Measurements from ENCODE around the gene NCF2.

The NCF2 gene

GRCh38 chr1:183553331-183553730, 36.9 kb downstream of the NCF2 start:
- in situ Hi-C loops (cut with MboI; ENCODE audit: low sequenced_read_pairs): no loop called here

GRCh38 chr1:183552891-183553290, 37.4 kb downstream of the NCF2 start:
- in situ Hi-C loops (cut with MboI; ENCODE audit: low sequenced_read_pairs): no loop called here

- in situ Hi-C loops (cut with MboI; ENCODE audit: low sequenced_read_pairs): no loop called here
Measured at GRCh38 chr1:183552441-183552840, 37.8 kb downstream of the NCF2 start.

GRCh38 chr1:183551924-183552323, 38.3 kb downstream of the NCF2 start:
- in situ Hi-C loops (cut with MboI; ENCODE audit: low sequenced_read_pairs): no loop called here

GRCh38 chr1:183550915-183551314, 39.3 kb downstream of the NCF2 start:
- in situ Hi-C loops (cut with MboI; ENCODE audit: low sequenced_read_pairs): no loop called here

- in situ Hi-C loops (cut with MboI; ENCODE audit: low sequenced_read_pairs): no loop called here
Measured at GRCh38 chr1:183548116-183548515, 42.1 kb downstream of the NCF2 start.

- in situ Hi-C loops (cut with MboI; ENCODE audit: low sequenced_read_pairs): no loop called here
Measured at GRCh38 chr1:183546427-183546826, 43.8 kb downstream of the NCF2 start.

GRCh38 chr1:183544598-183545297, 45.5 kb downstream of the NCF2 start:
- in situ Hi-C loops (cut with MboI; ENCODE audit: low sequenced_read_pairs): no loop called here

GRCh38 chr1:183543619-183544204, 46.5 kb downstream of the NCF2 start:
- in situ Hi-C loops (cut with MboI; ENCODE audit: low sequenced_read_pairs): no loop called here

- in situ Hi-C loops (cut with MboI; ENCODE audit: low sequenced_read_pairs): no loop called here
Measured at GRCh38 chr1:183537405-183537804, 52.9 kb downstream of the NCF2 start.

- in situ Hi-C loops (cut with MboI; ENCODE audit: low sequenced_read_pairs): no loop called here
Measured at GRCh38 chr1:183533617-183534174, 56.6 kb downstream of the NCF2 start.

- in situ Hi-C loops (cut with MboI; ENCODE audit: low sequenced_read_pairs): no loop called here
Measured at GRCh38 chr1:183528577-183528976, 61.7 kb downstream of the NCF2 start.

- in situ Hi-C loops (cut with MboI; ENCODE audit: low sequenced_read_pairs): no loop called here
Measured at GRCh38 chr1:183522104-183522503, 68.2 kb downstream of the NCF2 start.

GRCh38 chr1:183520379-183520778, 69.9 kb downstream of the NCF2 start:
- in situ Hi-C loops (cut with MboI; ENCODE audit: low sequenced_read_pairs): no loop called here

GRCh38 chr1:183517401-183517800, 72.9 kb downstream of the NCF2 start:
- in situ Hi-C loops (cut with MboI; ENCODE audit: low sequenced_read_pairs): no loop called here

GRCh38 chr1:183516725-183517124, 73.5 kb downstream of the NCF2 start:
- in situ Hi-C loops (cut with MboI; ENCODE audit: low sequenced_read_pairs): no loop called here

- in situ Hi-C loops (cut with MboI; ENCODE audit: low sequenced_read_pairs): no loop called here
Measured at GRCh38 chr1:183515002-183515689, 75.1 kb downstream of the NCF2 start.

GRCh38 chr1:183514235-183514634, 76.0 kb downstream of the NCF2 start:
- in situ Hi-C loops (cut with MboI; ENCODE audit: low sequenced_read_pairs): no loop called here

- in situ Hi-C loops (cut with MboI; ENCODE audit: low sequenced_read_pairs): no loop called here
Measured at GRCh38 chr1:183512450-183512849, 77.8 kb downstream of the NCF2 start.

- in situ Hi-C loops (cut with MboI; ENCODE audit: low sequenced_read_pairs): no loop called here
Measured at GRCh38 chr1:183508694-183509093, 81.6 kb downstream of the NCF2 start.

GRCh38 chr1:183506561-183506960, 83.7 kb downstream of the NCF2 start:
- in situ Hi-C loops (cut with MboI; ENCODE audit: low sequenced_read_pairs): no loop called here
